ENCODE data around the gene TPRG1L.

The TPRG1L gene

GRCh38 chr1:3645247-3645646 lies 20.4 kb downstream of the TPRG1L start:
- H3K4me3 ChIP-seq (ENCODE audit: low read length): no peak overlapping the region
- no peak for DNase-seq (ENCODE audit: low read depth)
- no peak for TF ChIP-seq CTCF (IDR thresholded peaks at IDR 0.05; ENCODE audit: insufficient read depth, low read depth, low read length, missing control alignments)

- TF ChIP-seq CTCF (IDR thresholded peaks at IDR 0.05; ENCODE audit: insufficient read depth, low read depth, low read length, missing control alignments): no peak
- no peak for DNase-seq (ENCODE audit: low read depth)
- H3K4me3 ChIP-seq (ENCODE audit: low read length): no peak overlapping the region
These were observed 21.0 kb downstream of the TPRG1L start for GRCh38 chr1:3645666-3646355.

GRCh38 chr1:3646596-3646995 lies 21.8 kb downstream of the TPRG1L start:
- no peak overlapping the region for H3K4me3 ChIP-seq (ENCODE audit: low read length)
- DNase-seq (ENCODE audit: low read depth): no peak
- no peak for TF ChIP-seq CTCF (IDR thresholded peaks at IDR 0.05; ENCODE audit: insufficient read depth, low read depth, low read length, missing control alignments)

- peak; percentile 91 for DNase-seq (ENCODE audit: low read depth)
- H3K4me3 ChIP-seq (ENCODE audit: low read length): peak within 1 kb of the TSS; percentile 71
- TF ChIP-seq CTCF (IDR thresholded peaks at IDR 0.05; ENCODE audit: insufficient read depth, low read depth, low read length, missing control alignments): no peak
These were observed 24.8 kb downstream of the TPRG1L start, which contains the start of gene WRAP73 for GRCh38 chr1:3649342-3650247. WRAP73 (minus strand) TSS chr1:3650103; CDS start chr1:3649999, 104 bp downstream.

- no peak overlapping the region for H3K4me3 ChIP-seq (ENCODE audit: low read length)
- DNase-seq (ENCODE audit: low read depth): no peak
- TF ChIP-seq CTCF (IDR thresholded peaks at IDR 0.05; ENCODE audit: insufficient read depth, low read depth, low read length, missing control alignments): no peak
These were observed 25.6 kb downstream of the TPRG1L start for GRCh38 chr1:3650248-3651025.

- H3K4me3 ChIP-seq (ENCODE audit: low read length): no peak overlapping the region
- no peak for DNase-seq (ENCODE audit: low read depth)
- no peak for TF ChIP-seq CTCF (IDR thresholded peaks at IDR 0.05; ENCODE audit: insufficient read depth, low read depth, low read length, missing control alignments)
These were observed 26.5 kb downstream of the TPRG1L start for GRCh38 chr1:3651026-3651929.

Measured in epithelial cell of esophagus (primary cell).